HL-60/S4 treated with retinoic acid at 250 ng/mL for 4 days and 3 days (cell line): Measurements from ENCODE around the gene PRKCZ.

ENCODE experiments used
- in situ Hi-C: fragments of 300-500 bp; cut with MboI; formaldehyde crosslinking; loops from 2 replicates; pipeline ENCODE4 v1.7.0; 2022; ENCODE audit warnings: low sequenced_read_pairs

The PRKCZ gene

DNA sequence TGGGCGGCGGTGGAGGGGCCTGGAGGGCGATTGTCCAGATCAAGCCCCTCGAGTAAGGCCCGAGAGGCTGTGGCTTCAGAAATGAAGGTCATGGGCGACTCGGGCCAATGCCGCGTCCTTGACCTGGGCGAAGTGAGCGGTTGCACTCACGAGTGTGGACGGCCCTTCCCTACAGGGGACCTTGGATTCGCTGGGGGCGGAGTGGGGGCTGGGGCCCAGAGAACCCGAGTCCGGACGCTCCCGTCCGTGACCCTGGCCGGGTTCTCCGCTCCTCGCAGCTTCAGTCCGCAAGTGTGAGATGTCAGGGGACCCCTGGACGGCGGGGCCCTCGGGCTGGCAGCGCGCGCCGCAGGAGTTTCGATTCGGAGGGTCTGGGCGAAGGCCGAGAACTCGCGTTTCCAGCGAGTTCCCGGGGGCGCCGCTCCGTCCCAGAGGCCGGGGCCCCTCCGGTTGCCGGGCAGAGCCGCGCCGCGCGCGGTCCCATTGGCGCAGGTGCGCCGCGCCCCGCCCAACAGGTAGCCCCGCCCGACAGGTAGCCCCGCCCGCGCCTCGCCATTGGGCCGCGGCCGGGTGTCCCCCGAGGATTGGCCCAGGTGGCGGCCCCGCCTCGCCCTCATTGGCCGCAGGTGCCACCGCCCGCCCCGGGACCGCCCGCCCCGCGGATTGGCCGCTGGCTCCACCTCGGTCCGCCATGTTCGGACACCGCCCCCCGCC, at the start of gene PRKCZ:
PRKCZ (plus strand) TSS at position 694 of the 714 bp plus-strand sequence. CDS start 220 bp downstream, outside the sequence.
- in situ Hi-C loops = loop anchor here (10.0 kb wide), 1 partner anchor 85 kb away; no protein-coding TSS in a partner anchor

DNA sequence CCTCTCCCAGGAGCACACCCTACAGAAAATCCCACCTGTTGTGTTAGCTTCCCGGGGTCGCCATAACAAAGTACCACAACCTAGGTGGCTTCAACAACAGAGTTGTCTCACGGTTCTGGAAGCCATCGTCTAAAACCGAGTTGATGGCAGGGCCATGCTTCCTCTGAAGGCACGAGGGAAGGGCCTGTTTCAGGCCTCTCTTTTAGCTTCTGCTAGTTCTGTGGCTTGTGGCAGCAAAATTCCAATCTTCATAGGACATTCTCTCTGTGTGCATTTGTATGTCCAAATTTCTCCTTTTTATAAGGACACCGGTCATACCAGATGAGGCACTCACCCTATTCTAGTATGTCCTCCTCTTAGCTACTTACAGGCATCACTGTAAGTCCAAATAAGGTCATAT, 49.8 kb upstream of the PRKCZ start:
- in situ Hi-C loops = no loop called here

DNA sequence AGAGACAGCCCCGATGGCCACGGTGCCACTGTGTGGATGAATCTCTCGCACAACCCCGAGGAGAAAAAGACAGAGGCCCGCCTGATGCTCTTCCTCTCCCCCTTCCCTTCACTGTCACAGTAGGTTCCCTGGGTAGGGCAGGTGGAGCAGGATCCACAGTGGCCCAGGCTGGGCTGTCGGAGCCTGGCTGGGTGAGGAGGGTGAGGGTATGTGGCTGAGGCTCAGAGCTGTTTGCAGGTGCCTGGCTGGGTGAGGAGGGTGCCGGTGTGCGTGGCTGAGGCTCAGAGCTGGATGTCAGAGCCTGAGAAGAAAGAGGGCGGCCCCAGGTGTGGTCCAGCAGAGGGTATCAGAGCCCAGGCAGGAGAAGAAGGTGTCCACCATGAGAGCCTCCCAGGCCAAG, 49.4 kb upstream of the PRKCZ start:
- in situ Hi-C loops = no loop called here

DNA sequence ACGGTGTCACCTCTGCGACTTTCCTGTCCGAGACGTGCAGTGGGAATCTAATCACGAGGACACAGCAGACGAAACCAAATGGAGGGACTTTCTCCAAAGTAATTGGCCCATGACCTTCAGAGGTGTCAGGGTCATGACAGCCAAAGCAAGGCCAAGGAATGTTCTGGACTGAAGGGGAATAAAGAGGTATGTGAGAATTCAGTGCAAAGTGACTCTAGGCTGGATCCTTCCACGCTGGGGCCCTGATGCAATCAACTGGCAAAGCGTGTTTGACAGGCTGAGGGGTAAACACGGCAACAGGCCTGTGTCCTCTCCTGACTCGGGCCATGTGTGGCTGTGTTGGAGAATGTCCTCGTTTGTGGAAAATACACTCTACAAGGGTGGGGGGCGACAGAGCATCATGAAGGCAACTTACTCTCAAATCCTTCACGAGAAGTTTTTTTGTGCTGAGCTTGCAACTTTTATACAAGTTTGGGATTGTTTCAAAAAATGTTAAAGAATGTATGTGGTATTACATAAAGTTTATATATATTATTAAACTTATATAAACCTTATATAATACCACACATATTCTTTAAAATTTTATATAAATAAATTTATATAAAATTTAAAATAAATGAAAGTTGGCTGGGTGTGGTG, 48.3 kb upstream of the PRKCZ start:
- in situ Hi-C loops = no loop called here

DNA sequence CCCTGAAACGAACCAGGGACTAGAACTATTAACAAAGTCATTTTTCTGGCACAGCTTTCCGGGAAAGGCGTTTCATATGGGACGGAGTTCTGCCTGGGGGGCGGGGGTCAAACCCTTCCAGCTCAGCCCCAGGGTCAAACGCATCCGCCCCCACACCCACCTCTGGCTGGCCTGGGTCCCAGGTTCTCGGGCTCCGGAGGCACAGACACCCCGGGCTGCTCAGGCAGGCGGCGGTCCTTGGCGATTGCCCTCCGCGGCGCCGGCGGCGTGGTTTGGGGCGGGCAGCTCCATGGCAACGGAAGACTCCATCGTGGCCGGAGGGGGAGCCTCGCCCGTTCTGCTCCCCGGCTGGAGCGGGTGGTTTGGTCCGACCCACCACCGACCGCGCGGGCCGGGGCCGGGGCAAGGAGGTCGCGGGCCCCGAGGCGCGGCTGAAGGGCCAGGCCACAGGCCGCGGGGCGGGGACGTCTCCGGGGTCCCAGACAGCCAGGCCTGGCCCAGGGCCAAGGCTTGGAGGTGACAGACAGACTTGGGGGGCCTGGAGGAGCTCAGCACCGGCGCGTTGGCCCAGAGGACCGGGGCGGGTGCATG, 46.6 kb upstream of the PRKCZ start, which contains the start of gene CFAP74:
CFAP74 (minus strand) TSS at position 246 of the 591 bp plus-strand sequence. CDS start 12,830 bp downstream, outside the sequence.
- in situ Hi-C loops = no loop called here

DNA sequence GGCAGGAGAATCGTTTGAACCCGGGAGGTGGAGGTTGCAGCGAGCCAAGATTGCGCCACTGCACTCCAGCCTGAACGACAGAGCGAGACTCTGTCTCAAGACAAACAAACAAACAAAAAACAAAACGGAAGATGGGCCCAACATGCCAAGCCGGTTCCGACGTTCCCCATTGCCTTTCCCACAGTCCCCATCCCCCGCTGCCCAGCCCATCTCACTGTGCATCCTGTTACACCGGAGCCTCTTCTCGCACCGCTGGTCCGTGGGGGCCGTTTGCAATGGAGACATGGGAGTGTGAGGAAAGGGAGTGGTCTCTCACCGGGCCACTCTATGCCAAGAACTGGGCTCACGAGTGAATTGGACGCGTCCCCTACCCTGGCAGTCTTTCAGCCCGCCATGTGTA, 45.4 kb upstream of the PRKCZ start:
- in situ Hi-C loops = no loop called here

DNA sequence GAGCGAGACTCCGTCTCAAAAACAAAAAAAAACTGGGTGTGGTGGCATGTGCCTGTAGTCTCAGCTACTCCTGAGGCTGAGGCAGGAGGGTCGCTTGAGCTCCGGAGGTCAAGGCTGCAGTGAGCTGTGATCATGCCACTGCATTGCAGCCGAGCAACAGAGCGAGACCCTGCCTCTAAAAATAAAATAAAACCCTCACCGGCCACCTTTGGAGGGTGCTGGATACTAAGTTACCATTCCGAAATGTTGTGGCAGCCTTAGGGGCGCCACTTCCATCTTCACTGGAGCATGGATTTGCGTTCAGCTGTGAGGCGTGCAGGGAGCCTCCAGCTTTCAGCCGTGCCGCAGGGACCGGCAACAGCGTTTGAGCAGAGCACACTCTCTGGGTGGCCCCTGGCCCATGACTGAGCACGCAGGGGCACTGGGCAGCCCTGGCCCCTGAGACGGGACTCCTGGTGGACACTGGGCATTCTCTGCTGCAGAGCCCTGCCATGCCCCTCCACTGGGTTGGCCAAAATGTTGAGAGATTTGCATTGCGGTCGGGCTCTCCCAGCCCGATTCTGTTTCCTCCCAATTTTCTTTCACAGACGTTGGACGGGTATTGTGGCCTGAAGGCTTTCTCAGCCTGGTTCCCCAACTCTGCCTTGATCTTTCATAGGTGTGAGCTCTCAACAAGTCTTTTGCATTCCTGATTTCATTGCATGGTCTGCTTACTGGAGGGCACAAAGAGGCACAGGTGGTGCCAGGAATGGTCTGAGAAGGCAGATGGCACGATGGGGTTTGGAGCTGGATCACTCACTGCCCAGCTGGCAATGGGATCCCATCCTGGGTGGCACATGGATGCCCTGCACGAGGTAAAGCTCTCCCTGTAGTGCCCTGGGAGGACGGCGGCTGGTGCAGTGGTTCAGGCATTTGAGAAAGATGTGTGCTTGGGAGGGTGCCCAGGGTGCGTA, 40.8 kb upstream of the PRKCZ start:
- in situ Hi-C loops = no loop called here

DNA sequence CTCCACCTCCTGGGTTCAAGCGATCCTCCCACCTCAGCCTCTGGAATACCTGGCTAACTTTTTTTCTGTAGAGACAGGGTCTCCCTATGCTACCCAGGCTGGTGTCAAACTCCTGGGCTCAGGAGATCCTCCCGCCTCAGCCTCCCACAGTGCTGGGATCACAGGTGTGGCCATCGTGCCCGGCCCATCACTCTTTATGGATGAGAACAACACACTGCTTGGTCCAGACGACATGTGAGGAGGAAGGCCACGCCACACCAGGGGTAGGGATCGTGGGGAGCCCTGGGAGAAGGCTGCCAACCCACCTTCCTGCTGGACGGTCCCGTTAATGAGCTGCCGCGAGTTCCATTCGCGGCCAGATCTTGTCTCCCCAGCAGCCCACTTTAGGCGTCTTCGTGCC, 36.0 kb upstream of the PRKCZ start:
- in situ Hi-C loops = no loop called here

DNA sequence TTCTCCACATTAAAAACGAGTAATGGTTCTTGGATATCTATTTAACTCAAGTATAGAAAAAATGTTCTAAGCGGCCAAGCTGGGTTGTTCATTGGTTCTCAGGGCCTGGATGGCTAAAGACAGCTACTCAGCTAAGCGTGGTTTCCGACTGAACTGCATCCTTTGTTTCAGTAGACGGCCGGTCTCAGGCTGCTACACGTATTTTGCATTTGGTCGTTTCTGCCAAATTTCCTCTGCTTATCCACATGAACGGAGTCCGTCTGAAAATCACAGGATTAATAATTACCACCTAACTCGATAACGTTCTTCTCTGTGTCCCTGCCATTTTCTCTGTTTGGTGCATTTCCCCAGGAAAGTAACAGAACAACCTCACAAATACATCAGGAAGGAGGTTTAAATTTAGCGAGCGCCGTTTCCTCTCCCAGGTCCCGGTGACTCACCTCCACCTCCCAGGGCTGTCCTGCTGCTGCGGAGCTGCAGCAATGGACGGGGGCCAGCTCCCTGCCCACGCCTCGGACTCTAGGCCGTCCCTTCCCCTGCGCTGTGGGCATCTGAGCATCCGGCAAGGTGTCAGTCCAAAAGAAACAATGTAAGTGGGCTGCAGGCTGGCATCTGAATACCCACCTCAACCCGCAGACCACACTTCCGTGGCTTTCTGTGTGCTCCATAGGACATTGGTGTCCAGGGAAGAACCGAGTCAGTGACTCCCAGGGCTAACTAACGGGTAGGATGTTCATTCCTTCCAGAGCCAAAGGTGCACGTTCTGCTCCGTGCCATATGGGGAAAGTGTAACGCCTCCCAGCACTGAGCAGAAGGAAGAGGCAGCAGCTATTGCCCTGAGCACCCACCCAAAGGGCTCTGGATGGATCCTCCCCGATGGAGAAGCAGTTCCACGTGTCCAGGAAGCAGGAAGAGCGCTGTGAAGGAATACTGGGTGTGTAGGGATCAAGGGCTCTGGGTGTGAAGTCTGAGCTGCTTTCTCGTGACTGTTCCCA, 35.2 kb upstream of the PRKCZ start:
- in situ Hi-C loops = no loop called here

DNA sequence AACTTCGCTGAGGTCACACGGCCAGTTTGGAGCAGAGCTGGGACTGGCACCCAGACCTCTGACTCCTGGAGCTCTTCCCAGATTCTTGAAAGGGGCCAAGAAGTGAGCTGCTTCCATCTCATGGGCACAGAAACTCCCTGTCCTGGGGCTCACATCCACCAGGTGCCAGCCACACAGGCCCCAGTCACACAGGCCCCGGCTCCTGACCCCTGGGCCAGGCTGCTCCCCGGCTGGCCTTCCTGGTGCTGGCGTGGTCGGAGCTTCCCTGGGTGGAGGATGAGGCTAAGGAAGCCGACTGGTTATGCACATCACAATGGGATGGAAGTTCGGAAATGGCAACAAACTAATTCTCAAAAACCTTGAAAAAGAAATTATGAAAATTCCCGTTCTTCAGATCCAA, 34.1 kb upstream of the PRKCZ start:
- in situ Hi-C loops = no loop called here

DNA sequence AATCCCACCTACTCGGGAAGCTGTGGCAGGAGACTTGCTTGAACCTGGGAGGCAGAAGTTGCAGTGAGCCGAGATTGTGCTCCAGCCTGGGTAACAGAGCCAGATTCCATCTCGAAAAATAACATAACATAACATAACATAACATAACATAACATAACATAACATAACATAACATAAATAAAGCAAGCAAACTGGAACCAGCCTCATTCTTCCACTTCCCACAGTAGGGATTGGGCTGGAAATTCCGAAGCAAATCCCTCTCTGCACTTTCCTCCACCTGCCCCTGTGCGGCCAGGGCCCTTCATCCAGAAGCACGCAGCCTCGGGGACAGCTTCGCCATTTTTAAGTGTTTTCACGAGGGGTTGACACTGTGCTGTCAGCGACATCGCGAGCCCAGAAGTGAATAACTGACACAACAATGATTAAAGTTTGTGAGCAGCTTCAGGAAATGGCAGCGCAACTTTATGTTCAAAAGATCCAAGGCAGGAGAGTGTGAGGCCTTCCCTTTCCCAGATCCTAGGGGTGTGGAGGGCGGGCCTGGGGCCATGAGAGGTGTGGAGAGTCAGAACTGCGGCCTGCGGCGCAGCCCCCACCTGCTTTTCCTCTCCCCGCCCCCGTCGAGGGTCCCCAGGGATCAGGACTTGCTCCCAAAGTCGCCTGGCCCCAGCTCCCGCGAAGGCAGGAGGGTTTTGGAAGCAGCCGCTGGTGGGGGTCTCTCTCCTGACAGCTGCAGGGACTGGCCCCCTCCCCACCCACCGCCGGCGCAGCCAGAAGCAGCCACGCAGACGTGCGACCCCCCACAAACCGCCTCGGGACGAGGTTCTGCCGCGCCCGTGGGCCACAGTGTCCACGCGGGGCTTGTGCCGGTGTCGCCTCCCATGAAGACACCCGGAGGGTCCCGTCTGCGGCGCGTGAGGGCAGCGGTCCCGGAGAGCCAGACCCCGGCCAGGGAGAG, 31.7 kb upstream of the PRKCZ start:
- in situ Hi-C loops = no loop called here

DNA sequence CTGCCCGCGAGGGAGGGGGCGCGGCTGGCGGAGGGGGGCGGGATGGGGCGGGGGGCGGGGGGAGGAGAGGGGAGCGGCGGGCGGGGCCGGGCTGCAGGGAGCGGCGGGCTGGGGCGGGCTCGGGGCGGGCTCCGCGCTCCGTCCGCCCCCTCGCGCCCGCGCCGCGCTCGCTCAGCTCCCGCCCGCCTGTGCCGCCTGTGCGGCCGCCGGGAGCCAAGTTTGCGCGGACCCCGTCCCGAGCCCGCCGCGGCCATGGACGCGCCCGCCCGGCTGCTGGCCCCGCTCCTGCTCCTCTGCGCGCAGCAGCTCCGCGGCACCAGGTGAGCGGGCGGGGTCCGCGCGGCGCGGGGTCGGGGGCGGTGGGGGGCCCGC, 31.1 kb upstream of the PRKCZ start, which contains the start of gene GABRD:
GABRD (plus strand) TSS at position 174 of the 372 bp plus-strand sequence; CDS start at position 253, 79 bp downstream.
- in situ Hi-C loops = no loop called here

DNA sequence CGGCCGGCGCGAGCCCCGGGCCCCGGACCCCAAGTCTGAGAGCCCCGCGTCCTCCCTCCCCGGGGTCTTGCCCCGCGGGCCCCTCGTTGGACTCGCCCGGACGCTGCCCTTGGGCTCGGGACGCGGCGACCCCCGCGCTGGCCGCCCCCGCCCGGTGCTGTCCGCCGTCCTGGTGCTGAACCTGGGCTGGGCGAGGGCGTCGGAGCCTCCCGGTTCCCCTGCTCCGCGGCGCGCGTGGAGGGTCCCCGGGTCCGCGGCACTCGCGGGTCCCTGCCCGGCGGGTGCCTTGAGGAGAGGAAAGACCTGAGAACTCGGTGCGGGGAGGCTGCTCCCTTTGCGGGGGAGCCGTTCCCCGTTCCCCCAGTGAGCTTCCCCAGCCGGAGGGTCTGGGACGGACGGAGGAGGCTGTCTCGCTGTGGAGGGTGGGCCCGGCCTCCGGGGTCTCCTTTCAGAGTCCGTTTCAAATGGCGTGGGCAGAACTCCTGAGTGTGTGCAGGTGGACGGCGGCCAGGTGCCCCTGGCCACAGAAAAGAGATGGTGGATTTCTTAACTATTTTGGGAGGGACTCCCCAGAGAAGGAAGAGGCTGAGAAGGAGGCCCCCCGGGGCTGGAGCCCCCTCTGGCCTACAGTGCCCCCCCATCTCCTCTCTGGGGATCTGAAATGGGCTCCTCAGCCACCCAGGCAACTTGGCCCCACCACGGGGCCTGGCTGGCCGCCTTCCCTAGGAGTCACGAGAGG, 30.5 kb upstream of the PRKCZ start:
- in situ Hi-C loops = no loop called here

DNA sequence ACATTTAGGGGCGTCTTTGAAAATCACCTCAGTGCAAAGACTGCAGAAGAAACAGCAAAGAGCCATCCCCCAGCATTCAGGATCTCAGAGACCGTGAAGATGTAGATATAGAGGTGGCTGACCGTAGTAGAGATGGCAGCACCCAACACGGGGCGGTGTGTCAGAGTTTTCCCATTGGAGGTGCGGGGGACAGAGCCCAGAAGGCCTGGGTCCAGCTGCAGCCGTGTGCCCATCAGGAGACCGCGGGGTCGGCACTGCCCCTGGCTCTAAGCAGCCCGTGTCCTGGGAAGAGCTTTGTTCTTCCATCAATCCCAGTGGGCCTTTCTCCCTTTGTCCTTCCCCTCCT, 29.9 kb upstream of the PRKCZ start:
- in situ Hi-C loops = no loop called here

DNA sequence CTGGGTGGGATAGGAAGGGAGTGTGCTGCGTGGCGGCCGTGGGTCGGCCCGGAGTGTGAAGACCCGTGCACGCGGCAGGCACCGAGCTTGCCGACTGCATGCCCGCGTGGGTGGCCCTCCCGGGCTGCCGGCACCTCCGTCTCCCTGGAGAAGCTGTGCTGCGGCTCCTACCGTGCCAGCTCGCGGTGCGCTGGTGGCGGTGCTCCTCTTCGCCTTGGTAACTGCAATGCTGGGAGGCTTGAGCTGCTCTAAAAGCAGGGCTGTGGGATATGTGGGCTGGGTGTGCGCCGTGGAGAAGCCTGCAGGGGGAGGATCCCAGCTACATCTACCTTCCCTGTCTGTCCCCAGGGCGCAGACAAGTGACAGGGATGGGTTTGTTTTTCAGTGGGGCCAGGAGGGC, 28.7 kb upstream of the PRKCZ start:
- in situ Hi-C loops = no loop called here

DNA sequence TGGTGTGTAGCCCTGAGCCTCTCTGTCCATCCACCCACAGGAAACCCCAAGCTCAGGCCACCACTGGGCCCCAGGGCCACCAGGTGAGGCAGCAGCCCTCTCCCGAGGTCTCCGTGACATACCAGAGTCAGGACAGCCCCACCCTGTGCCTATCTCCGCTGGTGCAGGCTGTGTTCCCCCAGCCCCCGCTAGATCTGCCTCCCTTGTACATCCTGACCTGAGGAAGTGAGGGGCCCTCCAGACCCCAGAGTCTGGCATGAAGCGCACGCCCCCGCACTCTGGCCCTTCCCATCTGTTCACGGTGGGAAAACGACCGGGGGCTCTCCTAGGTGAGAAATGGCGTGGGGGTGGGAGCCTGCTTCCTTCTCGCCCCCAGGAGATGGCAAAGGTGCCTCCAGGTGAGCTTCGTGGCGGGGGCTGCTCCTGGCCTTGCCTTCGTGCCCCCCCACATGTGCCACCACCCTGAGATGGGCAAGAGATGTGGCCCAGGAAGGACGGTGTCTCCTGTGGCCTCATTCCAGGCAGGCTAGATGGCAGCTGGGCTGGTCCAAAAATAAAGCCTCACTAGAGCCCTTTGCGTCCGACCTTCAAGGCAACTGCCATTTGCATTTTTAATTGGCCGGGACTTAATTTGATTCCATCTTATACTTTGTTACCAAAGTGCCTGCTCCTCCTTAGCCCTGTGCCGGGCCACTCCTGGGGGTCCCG, 28.0 kb upstream of the PRKCZ start:
- in situ Hi-C loops = no loop called here

DNA sequence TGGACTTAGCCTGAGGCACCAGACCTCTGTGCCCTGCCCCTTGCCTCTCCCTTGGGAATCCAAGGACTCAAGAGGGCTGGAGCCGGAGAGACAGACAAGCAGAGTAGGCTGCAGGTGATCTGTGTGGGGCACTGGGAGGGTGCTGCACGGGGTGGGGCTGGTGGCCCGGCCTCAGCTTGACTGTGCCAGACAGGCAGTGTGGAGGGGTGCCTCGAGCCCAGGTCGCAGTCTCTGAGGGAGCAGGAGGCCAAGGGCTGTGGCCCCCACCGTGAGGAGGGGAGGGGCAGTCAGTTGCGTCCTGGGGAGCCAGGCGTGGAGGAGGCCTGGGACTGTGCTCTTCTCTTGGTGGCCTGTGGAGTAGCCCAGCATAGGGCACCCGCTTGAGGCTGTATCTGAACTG, 27.0 kb upstream of the PRKCZ start:
- in situ Hi-C loops = no loop called here
